B cell (primary cell): ENCODE data around the gene MAPKAP1. TPM values are rescaled to one million over a fixed set of nuclear protein-coding genes. Genes with fewer than 3 reads are reported as not detected.

Experiments
- ATAC-seq: fragments of 200-7000 bp; cut with Tn5 transposase; one replicate; pipeline ENCODE4 v1.10.0; 2021; ENCODE audit warnings: low read depth, mild to moderate bottlenecking, moderate number of reproducible peaks, moderate library complexity
- CTCF ChIA-PET: fragments of 350-600 bp; sonication (Branson Sonifier 250); formaldehyde crosslinking; loops from one replicate; lab custom pipeline; 2021; ENCODE audit warnings: antibody characterized with exemption, inconsistent platforms; lab: Charles Lee
- POLR2A ChIA-PET: fragments of 350-600 bp; sonication (Branson Sonifier 250); formaldehyde crosslinking; loops from one replicate; lab custom pipeline; 2021; ENCODE audit warnings: antibody characterized with exemption; lab: Charles Lee
- DNase-seq: peaks from one replicate; pipeline ENCODE4 v3.0.0; 2013
- H2AFZ ChIP-seq: 2 replicates; pipeline ENCODE4 v1.6.1; 2012; ENCODE audit warnings: mild to moderate bottlenecking, low read depth, low read length; ENCODE audit not compliant: insufficient read depth, poor library complexity, severe bottlenecking
- H3K27ac ChIP-seq, 2 donors: 1 replicate in 1 of 2; 2 replicates in 1 of 2; pipeline ENCODE4 v1.5.1; 2012 to 2013; ENCODE audit warnings: low read length in 2 of 2, mild to moderate bottlenecking in 2 of 2, moderate library complexity in 1 of 2
- H3K27me3 ChIP-seq, 4 experiments: fragments of 200-600 bp in 1 of 4; sonication (generic) in 1 of 4; replicated peaks in 1 of 4; 1 replicate in 2 of 4; 2 replicates in 2 of 4; pipeline versions ENCODE4 v1.6.1 to v1.7.0; 2013 to 2016; ENCODE audit warnings: low read length in 3 of 4, mild to moderate bottlenecking in 2 of 4, mixed read lengths in 1 of 4, moderate library complexity in 1 of 4; ENCODE audit not compliant: insufficient read depth in 4 of 4, control insufficient read depth in 3 of 4; ENCODE audit errors: control extremely low read depth in 1 of 4
- H3K36me3 ChIP-seq, 2 experiments: replicated peaks in 1 of 2; 1 replicate in 1 of 2; 2 replicates in 1 of 2; pipeline versions ENCODE4 v1.6.1 to v1.7.1; 2013; ENCODE audit warnings: low read length in 1 of 2; ENCODE audit not compliant: insufficient read depth in 2 of 2, control insufficient read depth in 1 of 2; ENCODE audit errors: control extremely low read depth in 1 of 2, extremely low read depth in 1 of 2
- H3K4me1 ChIP-seq, 2 donors: fragments of 200-600 bp in 1 of 2; sonication (generic) in 1 of 2; 1 replicate in 1 of 2; 2 replicates in 1 of 2; pipeline versions ENCODE4 v1.5.1 to v1.6.1; 2013 to 2017; ENCODE audit warnings: low read length in 2 of 2; ENCODE audit not compliant: control insufficient read depth in 2 of 2, insufficient read depth in 2 of 2
- H3K4me2 ChIP-seq: replicated peaks from 2 replicates; pipeline ENCODE3; 2012; ENCODE audit warnings: mild to moderate bottlenecking, low read depth, low read length; ENCODE audit not compliant: poor library complexity, severe bottlenecking
- H3K4me3 ChIP-seq, 5 experiments: fragments of 200-600 bp in 1 of 5; sonication (generic) in 1 of 5; 1 replicate in 3 of 5; 2 replicates in 2 of 5; pipeline versions ENCODE4 v1.5.1 to v1.7.0; 2011 to 2016; ENCODE audit warnings: low read length in 4 of 5, mild to moderate bottlenecking in 4 of 5, low read depth in 2 of 5, control low read depth in 1 of 5, moderate library complexity in 1 of 5; ENCODE audit not compliant: insufficient read depth in 1 of 5; ENCODE audit errors: control extremely low read depth in 1 of 5, extremely low read depth in 1 of 5
- H3K79me2 ChIP-seq: fragments of 200-600 bp; sonication (generic); one replicate; pipeline ENCODE4 v1.6.0; 2016; ENCODE audit warnings: low read length; ENCODE audit not compliant: control insufficient read depth, insufficient read depth
- H3K9ac ChIP-seq: fragments of 200-600 bp; sonication (generic); 2 replicates; pipeline ENCODE4 v1.6.1; 2017; ENCODE audit warnings: mild to moderate bottlenecking, low read length, moderate library complexity
- H3K9me3 ChIP-seq, 3 donors: one replicate each; pipeline versions ENCODE4 v1.6.1 to v1.7.1; 2013; ENCODE audit warnings: low read length in 2 of 3; ENCODE audit not compliant: control insufficient read depth in 2 of 3, insufficient read depth in 1 of 3; ENCODE audit errors: control extremely low read depth in 1 of 3
- H4K20me1 ChIP-seq: 2 replicates; pipeline ENCODE4 v1.6.0; 2012; ENCODE audit warnings: mild to moderate bottlenecking, low read length; ENCODE audit not compliant: insufficient read depth, control insufficient read depth, poor library complexity, severe bottlenecking
- H3K27ac Mint-ChIP-seq: one replicate; pipeline ENCODE4 v1.8.0; 2021; ENCODE audit warnings: mixed read lengths
- H3K27me3 Mint-ChIP-seq: one replicate; pipeline ENCODE4 v1.8.0; 2021; ENCODE audit warnings: mixed read lengths
- H3K4me1 Mint-ChIP-seq: one replicate; pipeline ENCODE4 v1.8.0; 2021; ENCODE audit warnings: mixed read lengths
- H3K4me3 Mint-ChIP-seq: one replicate; pipeline ENCODE4 v1.8.0; 2021; ENCODE audit warnings: mixed read lengths
- H3K9me3 Mint-ChIP-seq: one replicate; pipeline ENCODE4 v1.8.0; 2022; ENCODE audit warnings: mixed read lengths; ENCODE audit not compliant: insufficient read depth
- CTCF ChIP-seq: fragments of 200-600 bp; IDR thresholded peaks from one replicate; pipeline ENCODE4 v1.8.0; 2022; ENCODE audit warnings: antibody characterized with exemption, mild to moderate bottlenecking
- EZH2 ChIP-seq: IDR thresholded peaks from 2 replicates; pipeline ENCODE4 v1.6.1; 2012; ENCODE audit warnings: borderline replicate concordance, low read depth, mild to moderate bottlenecking, moderate library complexity, low read length; ENCODE audit not compliant: insufficient read depth, poor library complexity, severe bottlenecking
- WGBS: methylation state at CpG from one replicate; pipeline ENCODE4 v1.1.5; 2013; ENCODE audit warnings: missing lambda C conversion rate; ENCODE audit not compliant: insufficient coverage; 5-methylcytosine and 5-hydroxymethylcytosine counted together
- intact Hi-C: fragments of 100-400 bp; cut with micrococcal nuclease; formaldehyde crosslinking; loops from one replicate; pipeline ENCODE4 v1.10.0; 2022
- polyA plus RNA-seq: library from polyadenylated mRNA; depleted of rRNA; stranded (reverse); fragments of >200 nt; gene quantifications from 2 replicates; pipeline ENCODE4 v1.2.3, GENCODE V29; 2012
- total RNA-seq, 2 donors: library from RNA; stranded (reverse); fragments of 120-200 nt in 1 of 2; gene quantifications; 1 replicate in 1 of 2; 2 replicates in 1 of 2; pipeline versions ENCODE4 v1.2.3 to v1.2.4, GENCODE V29; 2013 to 2022

Gene MAPKAP1
- total and polyA plus RNA-seq, 2 donors (not counting 1 experiment from before 2014, with no cell fraction given), result 51.6 to 62.4 TPM

- no peak overlapping the region for H3K4me2 ChIP-seq
- no peaks in the 10 kb centered on the region for H3K9me3 Mint-ChIP-seq
- DNase-seq (no peak), ATAC-seq (no peak)
- no peaks in the 10 kb centered on the region for H4K20me1 ChIP-seq
- peaks cover 0 to 6% of the 10 kb centered on the region in 2 experiments for H3K36me3 ChIP-seq
- peak overlapping the region in 1 of 2 donors; percentile 48 for H3K27ac ChIP-seq
- no peak overlapping the region for H3K9ac ChIP-seq
- CTCF ChIA-PET, result interaction anchor here (1.3 kb wide), 1 partner anchor 11 kb away, joined by 4 read pairs; no protein-coding TSS in a partner anchor
- POLR2A ChIA-PET, result no interaction called here
- peaks cover 32% of the 10 kb centered on the region for H3K79me2 ChIP-seq
- H2AFZ ChIP-seq, result no peak overlapping the region
- intact Hi-C loops, result no loop called here
- no peak overlapping the region for H3K4me3 Mint-ChIP-seq
- TF ChIP-seq CTCF (no peak), EZH2 (no peak)
- 100% methylated on average over 4 of the region's 6 CpGs for WGBS
- H3K4me1 Mint-ChIP-seq, result peaks cover 69% of the 10 kb centered on the region
- H3K27ac Mint-ChIP-seq, result peak overlapping the region; percentile 37
- H3K9me3 ChIP-seq, result no peaks in the 10 kb centered on the region
- H3K27me3 ChIP-seq, result no peaks in the 10 kb centered on the region
- H3K4me1 ChIP-seq, result peaks cover 57 to 64% of the 10 kb centered on the region in 2 donors
- no peaks in the 10 kb centered on the region for H3K27me3 Mint-ChIP-seq
- H3K4me3 ChIP-seq, result no peak overlapping the region
Observed at GRCh38 chr9:125525921-125526631, 180.9 kb downstream of the MAPKAP1 start.
